Measurements from ENCODE around the gene C2CD4B.

Gene C2CD4B

GRCh38 chr15:62208367-62208766 lies 43.3 kb upstream of the C2CD4B start:
- TF ChIP-seq POLR2AphosphoS5 (IDR thresholded peaks at IDR 0.05; ENCODE audit: low read depth) (no peak), REST (IDR thresholded peaks at IDR 0.05; ENCODE audit: insufficient replicate concordance, low read depth) (no peak), SPI1 (IDR thresholded peaks at IDR 0.05; ENCODE audit: borderline replicate concordance, low read depth) (no peak), GABPA (IDR thresholded peaks at IDR 0.05; ENCODE audit: low read depth) (no peak)
- TF ChIP-seq, protein P1, sequence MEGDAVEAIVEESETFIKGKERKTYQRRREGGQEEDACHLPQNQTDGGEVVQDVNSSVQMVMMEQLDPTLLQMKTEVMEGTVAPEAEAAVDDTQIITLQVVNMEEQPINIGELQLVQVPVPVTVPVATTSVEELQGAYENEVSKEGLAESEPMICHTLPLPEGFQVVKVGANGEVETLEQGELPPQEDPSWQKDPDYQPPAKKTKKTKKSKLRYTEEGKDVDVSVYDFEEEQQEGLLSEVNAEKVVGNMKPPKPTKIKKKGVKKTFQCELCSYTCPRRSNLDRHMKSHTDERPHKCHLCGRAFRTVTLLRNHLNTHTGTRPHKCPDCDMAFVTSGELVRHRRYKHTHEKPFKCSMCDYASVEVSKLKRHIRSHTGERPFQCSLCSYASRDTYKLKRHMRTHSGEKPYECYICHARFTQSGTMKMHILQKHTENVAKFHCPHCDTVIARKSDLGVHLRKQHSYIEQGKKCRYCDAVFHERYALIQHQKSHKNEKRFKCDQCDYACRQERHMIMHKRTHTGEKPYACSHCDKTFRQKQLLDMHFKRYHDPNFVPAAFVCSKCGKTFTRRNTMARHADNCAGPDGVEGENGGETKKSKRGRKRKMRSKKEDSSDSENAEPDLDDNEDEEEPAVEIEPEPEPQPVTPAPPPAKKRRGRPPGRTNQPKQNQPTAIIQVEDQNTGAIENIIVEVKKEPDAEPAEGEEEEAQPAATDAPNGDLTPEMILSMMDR (IDR thresholded peaks at IDR 0.05; ENCODE audit: insufficient read depth, low read length): no peak

DNA sequence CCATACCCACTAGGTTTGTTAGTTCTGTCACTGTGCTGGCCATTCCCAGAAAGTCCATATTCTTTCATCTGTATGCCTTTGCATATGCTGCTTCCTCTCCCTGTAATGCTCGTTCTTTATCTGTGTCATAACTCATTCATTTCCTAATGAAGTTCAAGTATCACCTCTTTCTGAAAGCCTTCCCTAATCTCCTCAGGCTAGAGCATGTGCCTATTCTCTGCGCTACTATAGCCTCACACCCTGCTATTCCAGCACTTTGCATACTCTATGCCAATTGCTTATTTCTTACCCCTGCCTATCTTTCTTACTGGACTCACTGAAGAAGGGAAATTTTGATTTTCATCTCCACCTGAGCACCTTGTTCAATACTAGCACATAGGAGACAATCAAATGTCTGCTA lies 25.6 kb upstream of the C2CD4B start:
- Histone ChIP-seq H3K27me3 (ENCODE audit: insufficient read depth, poor library complexity, severe bottlenecking) (peaks cover 3% of the 10 kb centered on the region), H3K4me3 (replicated peaks; ENCODE audit: insufficient read depth, low read length) (no peak overlapping the region), H3K27ac (replicated peaks) (no peak overlapping the region)
- no peak for TF ChIP-seq REST (IDR thresholded peaks at IDR 0.05; ENCODE audit: insufficient replicate concordance, low read depth)
- TF ChIP-seq GABPA (IDR thresholded peaks at IDR 0.05; ENCODE audit: low read depth): no peak
- TF ChIP-seq SPI1 (IDR thresholded peaks at IDR 0.05; ENCODE audit: borderline replicate concordance, low read depth): no peak
- no peak for TF ChIP-seq POLR2AphosphoS5 (IDR thresholded peaks at IDR 0.05; ENCODE audit: low read depth)
- TF ChIP-seq, protein P1 (IDR thresholded peaks at IDR 0.05; ENCODE audit: insufficient read depth, low read length): no peak
- no peak for DNase-seq (ENCODE audit: low read depth in 1 of 2, low spot score in 1 of 2)

More at GRCh38 chr15:62208367-62208766, 43.3 kb upstream of the C2CD4B start:
- DNase-seq (ENCODE audit: low read depth in 1 of 2, low spot score in 1 of 2): no peak
- Histone ChIP-seq H3K4me3 (replicated peaks; ENCODE audit: insufficient read depth, low read length) (no peak overlapping the region), H3K27ac (replicated peaks) (no peak overlapping the region), H3K27me3 (ENCODE audit: insufficient read depth, poor library complexity, severe bottlenecking) (no peaks in the 10 kb centered on the region)

- peaks cover 3% of the 10 kb centered on the region for H3K27me3 ChIP-seq (ENCODE audit: insufficient read depth, poor library complexity, severe bottlenecking)
- DNase-seq (ENCODE audit: low read depth in 1 of 2, low spot score in 1 of 2): no peak
- H3K4me3 ChIP-seq (replicated peaks; ENCODE audit: insufficient read depth, low read length): no peak overlapping the region
- no peak overlapping the region for H3K27ac ChIP-seq (replicated peaks)
- TF ChIP-seq GABPA (IDR thresholded peaks at IDR 0.05; ENCODE audit: low read depth) (no peak), SPI1 (IDR thresholded peaks at IDR 0.05; ENCODE audit: borderline replicate concordance, low read depth) (no peak), POLR2AphosphoS5 (IDR thresholded peaks at IDR 0.05; ENCODE audit: low read depth) (no peak)
- TF ChIP-seq, protein P1 (IDR thresholded peaks at IDR 0.05; ENCODE audit: insufficient read depth, low read length): no peak
Observed at GRCh38 chr15:62190274-62190673, 25.2 kb upstream of the C2CD4B start.

GRCh38 chr15:62188744-62189143 lies 23.7 kb upstream of the C2CD4B start:
- peaks cover 3% of the 10 kb centered on the region for H3K27me3 ChIP-seq (ENCODE audit: insufficient read depth, poor library complexity, severe bottlenecking)
- TF ChIP-seq GABPA (IDR thresholded peaks at IDR 0.05; ENCODE audit: low read depth) (no peak), REST (IDR thresholded peaks at IDR 0.05; ENCODE audit: insufficient replicate concordance, low read depth) (no peak), POLR2AphosphoS5 (IDR thresholded peaks at IDR 0.05; ENCODE audit: low read depth) (no peak), SPI1 (IDR thresholded peaks at IDR 0.05; ENCODE audit: borderline replicate concordance, low read depth) (no peak)
- TF ChIP-seq, protein P1 (IDR thresholded peaks at IDR 0.05; ENCODE audit: insufficient read depth, low read length): no peak
- DNase-seq (ENCODE audit: low read depth in 1 of 2, low spot score in 1 of 2): no peak
- no peak overlapping the region for H3K4me3 ChIP-seq (replicated peaks; ENCODE audit: insufficient read depth, low read length)
- no peak overlapping the region for H3K27ac ChIP-seq (replicated peaks)

All from HL-60 (cell line).